NCI-H510A treated with DMSO at 0.1 percent for 48 hours (cell line): Measurements from ENCODE around the gene ACAP1.

ENCODE experiments used
- DNase-seq: peaks from one replicate; lab custom pipeline; 2025; lab: John Stamatoyannopoulos, UW

Gene ACAP1

DNA sequence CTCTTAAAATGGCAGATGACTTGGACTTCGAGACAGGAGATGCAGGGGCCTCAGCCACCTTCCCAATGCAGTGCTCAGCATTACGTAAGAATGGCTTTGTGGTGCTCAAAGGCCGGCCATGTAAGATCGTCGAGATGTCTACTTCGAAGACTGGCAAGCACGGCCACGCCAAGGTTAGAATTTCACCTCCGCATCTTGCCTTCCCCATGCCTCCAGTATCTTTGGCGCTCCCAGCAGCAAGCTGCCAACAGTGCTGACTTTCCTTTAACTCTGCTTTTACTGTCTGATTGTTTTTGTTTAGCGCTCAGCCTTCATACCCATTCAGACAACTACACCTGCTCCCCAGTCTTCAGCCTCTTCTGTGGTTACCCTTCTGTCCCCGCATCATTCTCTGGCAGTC lies 26.7 kb upstream of the ACAP1 start:
- DNase-seq: no peak

- no peak for DNase-seq
Observed at GRCh38 chr17:7311110-7311705, 25.1 kb upstream of the ACAP1 start.

DNA sequence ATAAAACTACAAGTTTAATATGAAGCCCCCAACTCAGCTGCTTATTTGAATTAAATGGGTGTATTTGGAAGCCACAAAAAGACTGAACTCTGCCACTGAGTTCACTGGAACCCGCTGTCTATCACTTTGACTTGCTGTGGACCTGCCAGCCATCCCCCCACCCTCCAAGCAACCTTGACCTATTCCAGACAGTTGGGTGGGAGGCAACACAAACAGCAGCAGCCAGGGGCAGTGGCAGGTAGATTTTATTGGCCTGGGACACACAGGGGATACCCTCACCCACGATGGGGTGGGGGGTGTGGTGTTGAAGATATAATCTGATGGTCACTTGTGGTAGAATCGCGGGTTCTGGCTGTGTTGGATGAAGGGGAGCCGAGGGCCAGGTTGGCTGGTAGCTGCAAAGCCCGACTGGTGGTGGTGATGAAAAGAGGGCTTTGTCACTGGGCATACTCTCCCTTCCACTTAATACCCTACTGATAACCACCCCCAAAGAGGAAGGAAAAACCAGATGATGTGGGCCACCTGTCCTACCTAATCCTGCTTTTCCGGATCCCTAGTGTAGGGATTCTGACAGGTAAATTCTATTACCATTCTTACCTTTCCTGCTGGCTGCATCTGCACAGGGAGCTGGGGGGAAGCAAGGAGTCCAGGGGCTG lies 23.8 kb upstream of the ACAP1 start:
- DNase-seq: no peak

DNA sequence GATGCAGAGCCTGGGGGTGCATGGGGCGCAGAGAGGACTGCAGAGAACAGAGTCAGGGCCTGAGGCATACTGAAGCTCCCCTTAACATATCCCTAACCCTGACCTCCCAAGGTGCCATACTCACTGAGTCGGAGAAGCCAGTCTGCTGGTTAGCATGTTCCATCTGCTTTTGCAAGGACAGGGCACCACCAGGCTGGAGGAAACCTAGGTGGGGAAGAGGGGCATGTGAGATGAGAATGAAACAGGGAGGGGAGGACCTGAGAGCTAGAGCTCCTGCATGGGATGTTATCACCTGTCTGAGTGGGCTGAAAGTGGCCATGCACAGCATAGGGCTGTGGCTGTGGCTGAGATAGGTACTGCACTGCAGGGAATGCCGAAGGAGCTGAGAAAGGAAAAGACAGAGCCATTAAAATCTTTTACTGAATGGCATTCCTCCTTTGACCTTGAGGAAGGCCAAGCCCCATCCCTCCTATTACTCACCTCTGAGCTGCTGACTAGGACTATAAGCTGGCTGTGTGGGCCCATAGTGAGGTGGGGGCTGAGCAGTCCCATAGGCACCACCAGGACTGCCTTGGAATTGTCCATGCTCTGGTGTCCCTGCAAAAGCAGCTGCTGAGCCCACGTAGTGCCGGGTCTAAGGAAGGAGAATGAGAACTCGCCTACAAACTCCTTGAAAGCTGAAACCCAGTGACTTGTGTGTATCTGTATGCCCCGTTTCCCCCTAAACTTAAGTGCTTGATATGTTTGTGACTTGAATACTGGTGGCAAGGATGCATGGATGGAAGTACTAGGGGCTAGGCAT lies 23.0 kb upstream of the ACAP1 start:
- no peak for DNase-seq

DNA sequence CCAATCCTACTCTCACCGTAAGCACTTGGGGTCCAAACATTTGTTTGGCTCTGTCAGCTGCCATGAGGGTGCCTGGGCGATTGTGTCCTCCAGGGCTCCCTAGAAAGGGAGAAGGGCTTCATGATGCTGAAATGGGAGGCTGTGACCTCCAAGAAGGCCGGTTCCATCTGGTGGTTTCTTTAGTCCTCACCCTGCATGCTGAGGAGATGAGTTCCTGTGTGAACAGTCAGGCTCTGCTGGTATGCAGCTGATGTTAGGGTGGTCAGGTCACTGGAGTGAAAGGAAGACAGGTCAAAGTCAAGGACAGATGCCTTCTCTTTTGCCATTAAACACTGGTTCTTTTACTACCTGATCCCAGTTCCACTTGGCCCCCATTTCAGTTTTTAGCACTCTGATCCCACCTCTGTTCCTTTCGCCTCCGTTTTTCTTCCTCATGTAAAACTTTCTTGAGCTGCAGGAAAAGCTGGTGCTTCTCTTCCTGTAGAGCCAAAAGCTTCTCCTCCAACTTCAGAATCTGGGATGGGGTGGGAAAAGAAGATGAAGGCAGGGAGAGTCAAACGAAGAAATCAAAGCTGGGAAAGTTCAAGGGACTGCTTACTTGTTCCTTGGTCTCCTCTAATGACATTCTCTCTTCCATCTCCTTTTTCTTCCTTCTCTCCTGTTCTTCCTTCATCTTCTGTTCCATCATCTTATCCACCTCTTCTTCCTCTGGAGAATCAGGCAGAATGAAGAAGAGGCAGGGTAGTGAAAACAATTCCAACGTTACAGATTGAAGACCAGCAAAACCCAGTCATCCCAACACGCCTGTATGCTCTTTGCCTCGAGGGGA lies 22.2 kb upstream of the ACAP1 start:
- DNase-seq: no peak

DNA sequence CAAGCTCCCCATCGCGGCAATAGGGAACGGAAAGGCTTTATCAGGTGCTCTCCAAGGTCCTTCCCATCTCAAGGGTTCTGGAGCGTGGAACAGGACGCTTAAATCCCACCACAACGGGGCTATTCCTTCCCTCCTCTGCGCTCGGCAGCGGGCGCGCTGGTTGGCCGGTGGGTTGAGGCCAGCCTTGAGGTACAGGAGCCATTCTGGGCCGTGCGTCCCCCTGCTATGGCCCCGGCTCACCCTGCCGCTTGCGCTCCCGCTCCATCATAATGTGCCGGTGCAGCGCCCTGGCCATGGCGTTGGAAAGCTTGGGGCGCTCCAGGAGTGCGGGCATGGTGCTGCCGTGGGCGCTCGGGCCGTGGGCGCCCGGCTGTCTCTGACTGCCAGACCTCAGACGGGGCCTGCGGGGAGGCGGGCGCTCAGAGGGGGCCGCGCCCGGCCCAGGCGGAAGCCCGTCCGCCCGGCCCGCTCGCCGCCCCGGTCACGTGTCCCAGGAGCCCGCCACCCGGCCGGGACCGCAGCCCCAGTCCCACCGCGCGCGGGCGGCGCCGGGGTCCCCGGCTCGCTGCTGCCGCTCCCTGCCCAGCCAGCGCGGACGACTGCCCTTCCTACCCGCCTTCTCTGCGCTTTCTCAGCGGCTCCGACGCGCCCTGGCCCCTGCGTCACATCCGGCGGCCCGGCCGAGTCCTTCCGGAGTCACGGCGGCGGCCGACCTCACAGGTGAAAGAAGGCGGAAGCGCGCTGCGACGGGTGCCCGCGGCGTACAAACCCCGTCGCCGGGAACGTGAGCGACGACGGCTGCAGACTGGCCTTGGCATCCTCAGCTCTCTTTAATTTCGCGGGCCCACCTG lies 21.4 kb upstream of the ACAP1 start, which contains the start of gene GPS2:
TSS of gene GPS2 (minus strand) at position 642 of the 851 bp plus-strand sequence. CDS start at position 334, 308 bp downstream.
- peak; percentile 73 for DNase-seq

DNA sequence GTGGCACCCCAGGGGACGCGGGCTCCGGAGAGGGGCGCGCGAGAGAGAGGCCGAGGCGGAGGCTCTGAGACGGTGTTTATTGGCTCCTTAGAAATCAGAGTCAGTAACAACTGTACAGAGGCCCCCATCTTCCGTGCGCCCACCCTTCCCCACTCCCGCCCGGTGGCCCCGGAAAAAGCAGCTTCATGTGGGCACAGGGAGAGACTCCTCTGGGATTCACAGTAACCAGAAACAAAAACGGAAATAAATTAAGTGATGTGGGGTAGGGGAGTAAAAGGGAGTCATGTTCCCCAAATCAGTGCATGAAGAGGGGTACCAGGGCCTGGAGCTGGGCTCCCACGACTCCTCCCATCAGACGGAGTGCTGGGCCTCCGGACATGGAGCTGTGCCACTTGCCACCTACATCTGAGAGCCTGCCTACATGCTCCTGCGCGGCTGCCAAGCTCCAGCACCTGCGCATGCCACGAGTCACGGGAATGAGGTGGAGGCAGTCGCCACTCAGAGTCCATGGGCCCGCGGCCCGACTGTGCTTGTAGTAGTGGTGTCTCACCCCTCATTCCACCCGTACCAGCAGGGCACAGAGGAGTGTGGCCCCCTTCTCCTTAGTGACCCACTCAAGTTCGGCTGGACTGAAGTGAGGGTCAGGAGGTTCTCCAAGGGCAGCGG lies 20.6 kb upstream of the ACAP1 start:
- DNase-seq: no peak

- no peak for DNase-seq
Observed at GRCh38 chr17:7317161-7317803, 19.0 kb upstream of the ACAP1 start.

- no peak for DNase-seq
Observed at GRCh38 chr17:7318121-7318860, 18.0 kb upstream of the ACAP1 start.

- no peak for DNase-seq
Observed at GRCh38 chr17:7321466-7321865, 14.9 kb upstream of the ACAP1 start.

DNA sequence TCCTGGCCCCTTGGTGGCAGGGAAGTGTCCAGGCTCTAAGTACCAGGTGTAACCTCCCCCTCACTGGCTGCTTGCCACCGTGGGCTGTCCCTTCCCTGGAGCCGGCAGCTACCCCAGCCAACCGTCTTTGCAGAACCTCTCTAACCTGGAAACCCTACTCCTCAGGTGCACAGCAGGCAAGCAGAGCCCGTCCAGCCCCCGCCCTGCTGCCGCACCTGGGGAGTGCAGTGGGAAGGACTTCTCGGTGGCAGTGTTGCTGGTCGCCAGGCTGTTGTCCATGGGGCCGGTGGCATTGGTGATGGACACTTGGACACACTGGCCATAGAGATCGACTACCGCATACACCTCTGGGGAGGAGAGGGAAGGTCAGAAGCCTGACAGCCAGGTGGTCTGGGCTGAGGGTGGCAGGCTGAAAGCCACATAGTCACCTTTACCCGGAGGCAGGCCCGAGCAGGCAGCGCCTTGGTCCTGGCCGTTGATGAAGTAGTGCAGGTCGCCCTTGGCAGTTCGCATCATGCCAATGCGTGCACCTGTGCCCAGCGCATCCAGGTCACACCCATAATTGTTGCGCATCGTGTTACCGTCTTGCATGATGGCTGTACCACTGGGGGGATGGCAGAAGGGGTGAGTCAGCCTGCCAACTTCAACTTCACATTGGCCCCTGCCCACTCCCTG lies 13.7 kb upstream of the ACAP1 start:
- no peak for DNase-seq

DNA sequence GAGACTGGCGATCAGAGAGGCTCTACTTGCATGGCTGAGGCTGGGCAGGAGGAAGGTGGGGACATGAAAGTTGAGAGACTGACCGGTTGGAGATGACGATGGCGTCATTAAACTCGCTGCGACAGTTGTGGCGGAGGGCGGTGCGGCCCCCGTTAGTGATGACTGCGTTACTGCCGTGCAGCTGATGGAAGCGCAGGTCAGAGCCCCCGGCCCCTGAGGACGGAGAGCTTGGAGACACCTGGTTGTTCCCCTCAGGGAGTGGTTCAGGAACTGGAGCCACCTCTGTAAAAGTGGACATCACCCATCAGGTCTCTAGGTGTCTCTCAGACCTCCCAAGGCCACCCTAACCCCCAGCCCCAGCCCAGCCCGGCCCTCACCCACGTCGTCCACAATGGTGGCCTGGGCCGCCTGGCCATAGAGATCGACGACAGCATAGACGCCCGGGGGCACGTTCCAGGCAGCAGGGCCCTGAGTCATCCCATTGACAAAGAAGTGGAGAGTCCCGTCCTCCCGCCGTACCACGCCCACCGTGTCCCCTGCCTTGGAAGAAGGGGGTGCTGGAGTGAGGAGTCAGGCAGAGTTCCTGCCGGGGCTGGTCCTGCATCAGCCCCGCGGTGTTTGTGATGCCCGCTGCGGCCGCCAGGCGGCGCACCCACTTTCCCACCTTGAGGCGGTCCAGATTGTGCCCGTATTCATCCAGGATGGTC lies 12.4 kb upstream of the ACAP1 start:
- peak; percentile 17 for DNase-seq

DNA sequence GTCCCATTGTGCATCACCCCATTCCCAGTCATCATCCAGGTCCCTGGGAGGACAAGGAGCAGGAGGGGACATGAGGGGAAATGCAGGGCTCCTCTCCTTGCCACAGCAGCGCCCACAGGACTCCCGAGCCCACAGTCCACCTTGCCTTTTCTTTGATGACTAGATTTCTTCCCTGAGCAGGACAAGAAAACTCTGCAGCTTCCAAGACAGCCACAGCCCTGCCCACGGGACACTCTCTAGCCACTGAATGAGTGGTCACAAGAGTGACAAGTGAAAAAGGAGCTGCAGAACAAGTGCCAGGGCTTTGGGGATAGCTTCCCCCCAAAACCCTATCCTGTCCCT lies 11.9 kb upstream of the ACAP1 start:
- DNase-seq: no peak

- no peak for DNase-seq
Observed at GRCh38 chr17:7325031-7325528, 11.2 kb upstream of the ACAP1 start.

DNA sequence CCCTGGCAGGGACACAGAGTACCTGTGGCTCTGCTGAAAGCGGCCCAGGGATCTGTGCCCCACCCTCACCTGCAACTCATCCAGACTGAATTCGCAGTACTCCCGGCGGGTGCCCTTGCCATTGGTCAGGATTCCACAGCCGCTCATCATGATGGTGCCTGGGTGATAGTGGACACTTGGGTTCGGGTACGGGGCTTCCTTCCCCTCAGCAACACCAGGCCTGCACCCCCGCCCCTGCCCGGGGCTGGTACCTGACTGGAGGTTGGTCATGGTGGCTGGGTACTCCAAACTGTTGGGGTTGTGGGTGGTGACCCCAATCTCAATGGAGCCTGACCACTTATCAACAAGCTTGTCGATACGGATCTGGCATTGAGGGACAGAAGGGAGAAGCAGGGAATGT lies 10.1 kb upstream of the ACAP1 start:
- DNase-seq: no peak

GRCh38 chr17:7327056-7327455 lies 9.3 kb upstream of the ACAP1 start:
- DNase-seq: no peak

DNA sequence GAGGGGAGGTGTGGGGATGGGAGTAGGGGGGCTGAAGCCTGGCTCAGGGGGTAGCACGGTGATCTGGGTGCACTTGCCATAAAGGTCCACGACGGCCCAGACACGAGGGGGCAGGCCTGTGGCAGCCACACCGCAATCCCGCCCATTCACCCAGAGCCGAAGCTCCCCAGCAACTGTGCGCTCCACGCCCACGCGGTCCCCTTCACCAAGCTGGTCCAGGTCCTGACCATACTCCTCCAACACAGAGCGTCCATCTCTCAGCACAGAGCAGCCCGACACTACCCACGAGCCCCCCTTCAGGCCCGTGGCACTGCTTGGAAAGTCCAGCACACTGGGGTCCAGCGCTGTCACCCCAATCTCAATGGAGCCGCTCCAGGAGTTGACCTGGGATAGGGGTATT lies 8.8 kb upstream of the ACAP1 start:
- no peak for DNase-seq

DNA sequence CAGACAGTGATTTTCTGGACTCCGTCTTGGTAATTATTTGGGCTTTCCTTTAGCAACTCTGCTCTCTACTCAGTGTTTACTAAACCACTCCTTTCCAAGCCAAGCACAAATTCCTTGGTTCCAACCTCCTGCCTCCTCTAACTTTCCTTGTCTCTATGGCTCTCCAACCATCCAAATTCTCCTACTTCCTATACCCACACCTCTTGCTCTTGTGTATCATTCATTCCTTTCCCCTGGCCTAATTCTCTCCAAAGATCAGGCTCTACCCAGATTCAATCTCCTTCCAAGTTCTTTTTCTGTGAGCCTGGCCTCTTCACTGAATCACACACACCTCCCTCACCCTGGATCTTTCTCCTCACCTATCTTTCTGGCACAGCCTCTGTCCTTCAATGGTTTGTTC lies 8.3 kb upstream of the ACAP1 start:
- no peak for DNase-seq
